Spleen (tissue), 7 donors: ENCODE measurements around the gene IL19.

Source experiments
- POLR2AphosphoS5 ChIP-seq, 3 donors: sonication (generic); formaldehyde crosslinking; IDR thresholded peaks; one replicate each; pipeline ENCODE4 v1.5.1; 2017; ENCODE audit warnings: antibody characterized with exemption in 3 of 3
- TF ChIP-seq, protein P1 (sequence below), 11 experiments: fragments of 200-600 bp in 7 of 11; fragments of 450-650 bp in 4 of 11; sonication (generic) in 4 of 11; IDR thresholded peaks in 8 of 11; conservative IDR thresholded peaks in 3 of 11; 1 replicate in 7 of 11; 2 replicates in 4 of 11; pipeline versions ENCODE4 v1.4.0 to v1.8.0; 2016 to 2021; ENCODE audit warnings: antibody characterized with exemption in 11 of 11, inconsistent platforms in 4 of 11, mild to moderate bottlenecking in 1 of 11
- donor health status: DM: no; HTN: no; CAD: no; lungs with moderate emphysema.
- donor health status: DM: no; HTN: no; CAD: no.
- donor health status: DM: no; HTN: no; CAD: no.

DNA sequence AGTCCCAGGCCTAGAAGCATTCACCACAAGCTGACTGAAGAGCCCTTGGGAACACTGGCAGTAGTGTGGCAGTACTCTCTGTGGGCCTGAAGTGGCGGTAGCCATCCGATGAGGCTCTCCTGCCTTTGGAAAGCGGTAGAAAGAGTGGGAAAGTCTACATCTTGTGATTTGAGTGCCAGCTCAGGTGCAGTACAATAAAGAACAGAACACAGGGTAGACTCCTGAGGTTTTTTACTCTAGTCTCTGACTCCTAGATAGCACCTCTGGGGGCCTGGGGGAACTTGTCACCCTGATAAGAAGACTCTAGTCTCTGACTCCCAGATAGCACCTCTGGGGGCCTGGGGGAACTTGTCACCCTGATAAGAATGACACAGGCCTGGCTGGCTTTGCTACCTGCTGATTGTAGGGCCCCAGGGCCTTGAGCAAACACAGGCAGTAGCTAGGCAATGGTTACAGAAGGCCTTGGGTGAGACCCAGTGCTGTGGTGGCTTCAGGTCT is 76.8 kb downstream of the IL19 start:
- TF ChIP-seq, protein P1, sequence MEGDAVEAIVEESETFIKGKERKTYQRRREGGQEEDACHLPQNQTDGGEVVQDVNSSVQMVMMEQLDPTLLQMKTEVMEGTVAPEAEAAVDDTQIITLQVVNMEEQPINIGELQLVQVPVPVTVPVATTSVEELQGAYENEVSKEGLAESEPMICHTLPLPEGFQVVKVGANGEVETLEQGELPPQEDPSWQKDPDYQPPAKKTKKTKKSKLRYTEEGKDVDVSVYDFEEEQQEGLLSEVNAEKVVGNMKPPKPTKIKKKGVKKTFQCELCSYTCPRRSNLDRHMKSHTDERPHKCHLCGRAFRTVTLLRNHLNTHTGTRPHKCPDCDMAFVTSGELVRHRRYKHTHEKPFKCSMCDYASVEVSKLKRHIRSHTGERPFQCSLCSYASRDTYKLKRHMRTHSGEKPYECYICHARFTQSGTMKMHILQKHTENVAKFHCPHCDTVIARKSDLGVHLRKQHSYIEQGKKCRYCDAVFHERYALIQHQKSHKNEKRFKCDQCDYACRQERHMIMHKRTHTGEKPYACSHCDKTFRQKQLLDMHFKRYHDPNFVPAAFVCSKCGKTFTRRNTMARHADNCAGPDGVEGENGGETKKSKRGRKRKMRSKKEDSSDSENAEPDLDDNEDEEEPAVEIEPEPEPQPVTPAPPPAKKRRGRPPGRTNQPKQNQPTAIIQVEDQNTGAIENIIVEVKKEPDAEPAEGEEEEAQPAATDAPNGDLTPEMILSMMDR (IDR thresholded peaks at IDR 0.05 in 8 of 11, conservative IDR thresholded peaks at IDR 0.05 in 3 of 11), result no peak
- no peak for TF ChIP-seq POLR2AphosphoS5 (IDR thresholded peaks at IDR 0.05)
